A673 (cell line): ENCODE measurements around the gene AGPAT2.

ENCODE experiments used
- CTCF ChIP-seq: fragments of 300-800, 200-600 bp; sonication (generic); conservative IDR thresholded peaks from 2 replicates; pipeline ENCODE4 v1.5.1; 2017; ENCODE audit warnings: low read depth, mild to moderate bottlenecking, antibody characterized with exemption, low read length, moderate library complexity, mixed read lengths
- EZH2 ChIP-seq: fragments of 200-600 bp; sonication (generic); IDR thresholded peaks from 2 replicates; pipeline ENCODE4 v1.6.1; 2017; ENCODE audit warnings: borderline replicate concordance, low read depth, mild to moderate bottlenecking, mixed read lengths, antibody characterized with exemption, low read length; ENCODE audit not compliant: poor library complexity, severe bottlenecking

- TF ChIP-seq CTCF: no peak
- TF ChIP-seq EZH2: no peak
Observed at GRCh38 chr9:136678034-136678433, 9.2 kb downstream of the AGPAT2 start.
